Measurements from ENCODE around the gene HIBCH.
"Not testable (repeated sequence)": the region's sequence is repeated elsewhere in the genome, so short reads cannot be mapped to it uniquely, and the experiment has no call there.

HIBCH gene

GRCh38 chr2:190304404-190304803 lies 15.2 kb downstream of the HIBCH start:
- no peak for DNase-seq (ENCODE audit: low read depth)

GRCh38 chr2:190303647-190304046 lies 16.0 kb downstream of the HIBCH start:
- DNase-seq (ENCODE audit: low read depth), result no peak

GRCh38 chr2:190302052-190302451 lies 17.6 kb downstream of the HIBCH start:
- DNase-seq (ENCODE audit: low read depth), result no peak

GRCh38 chr2:190301032-190301431 lies 18.6 kb downstream of the HIBCH start:
- no peak for DNase-seq (ENCODE audit: low read depth)

- not testable (repeated sequence) for DNase-seq (ENCODE audit: low read depth)
Observed at GRCh38 chr2:190297880-190298279, 21.7 kb downstream of the HIBCH start.

- peak; percentile 9 for DNase-seq (ENCODE audit: low read depth)
Observed at GRCh38 chr2:190283783-190284182, 35.8 kb downstream of the HIBCH start.

- no peak for DNase-seq (ENCODE audit: low read depth)
Observed at GRCh38 chr2:190280565-190281350, 38.9 kb downstream of the HIBCH start.

GRCh38 chr2:190279256-190280134 lies 40.1 kb downstream of the HIBCH start:
- not testable (repeated sequence) for DNase-seq (ENCODE audit: low read depth)

GRCh38 chr2:190277234-190278112 lies 42.2 kb downstream of the HIBCH start:
- no peak for DNase-seq (ENCODE audit: low read depth)

GRCh38 chr2:190272457-190272842 lies 47.2 kb downstream of the HIBCH start:
- DNase-seq (ENCODE audit: low read depth), result no peak

GRCh38 chr2:190271783-190272456 lies 47.7 kb downstream of the HIBCH start:
- no peak for DNase-seq (ENCODE audit: low read depth)

- no peak for DNase-seq (ENCODE audit: low read depth)
Observed at GRCh38 chr2:190270298-190270697, 49.3 kb downstream of the HIBCH start.

- not testable (repeated sequence) for DNase-seq (ENCODE audit: low read depth)
Observed at GRCh38 chr2:190269699-190270098, 49.9 kb downstream of the HIBCH start.

- DNase-seq (ENCODE audit: low read depth), result peak; percentile 55
Observed at GRCh38 chr2:190267302-190267701, 52.3 kb downstream of the HIBCH start.

GRCh38 chr2:190266314-190266713 lies 53.3 kb downstream of the HIBCH start:
- DNase-seq (ENCODE audit: low read depth), result no peak

GRCh38 chr2:190261851-190262250 lies 57.8 kb downstream of the HIBCH start:
- no peak for DNase-seq (ENCODE audit: low read depth)

- DNase-seq (ENCODE audit: low read depth), result no peak
Observed at GRCh38 chr2:190256087-190256486, 63.5 kb downstream of the HIBCH start.

GRCh38 chr2:190255676-190256075 lies 64.0 kb downstream of the HIBCH start:
- no peak for DNase-seq (ENCODE audit: low read depth)

GRCh38 chr2:190254063-190254850 lies 65.4 kb downstream of the HIBCH start:
- DNase-seq (ENCODE audit: low read depth), result no peak

GRCh38 chr2:190250421-190250820 lies 69.2 kb downstream of the HIBCH start:
- no peak for DNase-seq (ENCODE audit: low read depth)

All from non-pigmented ciliary epithelial cell (primary cell).